ENCODE results near the gene AFTPH. TPM values are rescaled to one million over a fixed set of nuclear protein-coding genes. Genes with fewer than 3 reads are reported as not detected.

AFTPH gene
- total RNA-seq, 4 donors from 2014 or later: 23.0 to 35.5 (median 27.7) TPM

DNA sequence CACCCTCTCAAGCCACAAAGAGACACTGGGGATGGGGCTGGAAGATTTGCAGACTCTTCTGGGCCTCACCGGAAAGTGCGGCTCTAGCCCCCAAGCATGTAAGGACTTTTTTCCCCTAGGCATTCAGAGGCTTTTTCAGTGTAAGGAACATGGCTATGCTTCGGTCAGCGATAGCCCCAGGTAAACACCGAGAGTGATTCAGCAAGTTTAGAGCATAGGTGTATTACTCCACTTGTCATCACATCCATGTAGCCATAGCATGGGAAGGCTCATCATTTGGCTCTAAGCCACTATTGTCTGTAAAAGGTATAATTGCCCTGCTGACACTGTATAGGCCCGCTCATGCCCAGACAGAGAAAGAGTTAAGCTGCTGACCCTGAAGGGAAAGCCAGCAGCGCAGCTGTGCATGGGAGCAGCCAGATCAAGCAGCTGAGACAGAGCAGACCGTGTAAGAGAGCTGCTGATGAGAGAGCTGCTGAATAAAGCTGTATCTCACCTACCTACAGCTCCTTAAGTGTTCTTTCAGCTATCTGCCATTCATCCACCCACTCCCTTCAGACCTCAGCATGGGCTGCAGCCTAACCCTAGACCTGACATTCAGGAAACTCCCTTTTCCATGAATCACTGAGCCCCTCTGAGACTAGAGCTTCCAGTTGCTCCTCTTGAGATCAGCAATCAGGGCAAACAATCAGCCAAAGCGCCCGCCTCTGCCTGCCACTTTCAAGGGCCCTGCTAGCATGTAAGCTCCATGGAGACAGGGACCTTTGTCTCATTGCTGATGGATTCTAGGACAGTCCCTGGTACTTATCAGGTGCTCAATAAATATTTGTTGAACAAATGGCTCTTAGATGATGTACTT is 44.6 kb upstream of the AFTPH start:
- DNase-seq (ENCODE audit: low spot score) (no peak), ATAC-seq (ENCODE audit: low FRiP score) (no peak)
- TF ChIP-seq, protein P1, sequence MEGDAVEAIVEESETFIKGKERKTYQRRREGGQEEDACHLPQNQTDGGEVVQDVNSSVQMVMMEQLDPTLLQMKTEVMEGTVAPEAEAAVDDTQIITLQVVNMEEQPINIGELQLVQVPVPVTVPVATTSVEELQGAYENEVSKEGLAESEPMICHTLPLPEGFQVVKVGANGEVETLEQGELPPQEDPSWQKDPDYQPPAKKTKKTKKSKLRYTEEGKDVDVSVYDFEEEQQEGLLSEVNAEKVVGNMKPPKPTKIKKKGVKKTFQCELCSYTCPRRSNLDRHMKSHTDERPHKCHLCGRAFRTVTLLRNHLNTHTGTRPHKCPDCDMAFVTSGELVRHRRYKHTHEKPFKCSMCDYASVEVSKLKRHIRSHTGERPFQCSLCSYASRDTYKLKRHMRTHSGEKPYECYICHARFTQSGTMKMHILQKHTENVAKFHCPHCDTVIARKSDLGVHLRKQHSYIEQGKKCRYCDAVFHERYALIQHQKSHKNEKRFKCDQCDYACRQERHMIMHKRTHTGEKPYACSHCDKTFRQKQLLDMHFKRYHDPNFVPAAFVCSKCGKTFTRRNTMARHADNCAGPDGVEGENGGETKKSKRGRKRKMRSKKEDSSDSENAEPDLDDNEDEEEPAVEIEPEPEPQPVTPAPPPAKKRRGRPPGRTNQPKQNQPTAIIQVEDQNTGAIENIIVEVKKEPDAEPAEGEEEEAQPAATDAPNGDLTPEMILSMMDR (IDR thresholded peaks at IDR 0.05): no peak

DNA sequence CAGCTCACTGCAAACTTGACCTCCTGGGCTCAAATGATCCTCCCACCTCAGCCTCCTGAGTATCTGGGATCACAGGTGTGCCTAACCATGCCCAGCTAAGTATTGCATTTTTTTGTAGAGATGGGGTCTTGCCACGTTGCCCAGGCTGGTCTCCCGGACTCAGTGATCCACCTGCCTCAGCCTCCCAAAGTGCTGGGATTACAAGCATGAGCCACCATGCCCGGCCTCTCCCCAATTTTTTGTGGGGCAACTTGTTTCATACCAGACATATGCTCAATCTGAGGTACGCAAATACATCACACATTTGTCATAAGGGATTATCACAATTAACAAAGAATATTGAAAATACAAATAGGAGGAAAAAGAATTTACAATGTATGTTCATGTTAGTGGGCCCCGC is 42.5 kb upstream of the AFTPH start:
- TF ChIP-seq, protein P1 (IDR thresholded peaks at IDR 0.05): no peak
- ATAC-seq (ENCODE audit: low FRiP score) (no peak), DNase-seq (ENCODE audit: low spot score) (no peak)

DNA sequence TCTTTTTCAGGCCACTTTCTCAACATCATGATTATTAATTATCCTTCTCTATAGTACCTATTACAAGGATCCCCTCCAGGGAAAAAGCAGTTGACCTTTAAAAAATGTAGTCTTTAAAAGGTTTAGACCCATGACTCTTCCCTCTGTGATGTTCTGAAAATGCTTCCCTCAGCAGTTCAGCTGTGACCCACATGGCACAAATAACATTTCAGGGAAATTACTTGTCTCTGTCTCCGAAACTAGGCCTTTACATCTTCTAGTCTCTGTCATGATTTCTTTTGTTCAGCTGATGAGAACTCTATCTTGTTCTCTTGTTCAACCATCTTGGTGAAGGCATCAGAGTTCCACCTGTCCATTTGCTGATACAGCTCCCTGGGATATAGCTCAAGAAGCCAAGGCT is 41.9 kb upstream of the AFTPH start:
- TF ChIP-seq, protein P1 (IDR thresholded peaks at IDR 0.05): no peak
- DNase-seq (ENCODE audit: low spot score) (no peak), ATAC-seq (ENCODE audit: low FRiP score) (no peak)

DNA sequence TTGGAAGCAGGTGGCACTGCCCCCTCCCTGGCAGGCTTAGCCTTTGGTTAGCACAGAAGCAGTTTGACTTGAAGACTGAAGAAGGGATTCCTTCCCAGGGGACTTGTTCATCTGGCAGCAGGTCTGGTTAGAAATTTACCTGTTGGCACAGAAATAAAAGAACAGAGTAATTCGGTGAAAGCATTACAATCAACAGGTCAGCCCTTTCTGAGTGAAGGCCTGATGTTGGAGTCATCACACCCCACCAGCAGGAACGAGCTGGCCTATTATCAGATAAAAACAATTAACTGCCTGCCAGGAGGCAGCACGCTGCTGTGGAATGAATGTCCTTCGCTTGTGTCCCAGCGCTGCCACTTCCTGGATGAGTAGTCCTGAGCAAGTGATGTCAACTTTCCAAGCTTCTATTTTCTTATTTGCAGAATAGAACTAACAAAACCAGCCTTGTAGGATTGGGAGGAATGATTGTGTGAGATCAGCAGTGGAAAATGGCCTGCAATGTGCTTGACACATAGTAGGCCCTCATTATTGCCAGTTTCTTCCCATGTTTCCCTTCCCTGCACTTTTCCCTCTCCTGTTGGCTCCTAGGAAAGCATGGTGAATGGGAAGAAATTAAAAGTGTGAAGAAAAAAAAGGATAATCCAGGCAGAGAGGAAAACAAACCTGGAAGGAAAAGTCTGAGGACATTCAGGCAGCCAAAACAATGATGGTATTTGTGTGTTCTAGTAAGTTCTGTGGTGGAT is 41.2 kb upstream of the AFTPH start:
- no peak for ATAC-seq (ENCODE audit: low FRiP score)
- no peak for DNase-seq (ENCODE audit: low spot score)
- TF ChIP-seq, protein P1 (IDR thresholded peaks at IDR 0.05): no peak

DNA sequence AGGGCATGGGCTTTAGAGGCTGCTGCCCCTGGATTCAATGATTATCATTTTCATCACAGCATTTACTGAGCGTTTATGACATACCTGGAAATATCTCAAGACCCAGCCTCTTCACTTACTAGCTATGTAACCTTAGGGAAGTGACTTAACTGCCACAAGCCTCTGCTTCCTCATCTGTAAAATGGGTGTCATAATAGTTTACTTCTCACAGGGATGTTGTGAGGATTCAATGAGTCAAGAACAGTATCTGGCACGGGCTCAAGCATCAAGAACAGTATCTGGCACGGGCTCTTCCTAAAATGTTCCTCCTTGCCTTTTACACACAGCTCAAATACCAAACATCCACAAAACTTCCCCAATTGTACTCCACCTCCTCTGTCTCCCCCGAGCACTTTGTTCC is 38.8 kb upstream of the AFTPH start:
- ATAC-seq (ENCODE audit: low FRiP score): no peak
- TF ChIP-seq, protein P1 (IDR thresholded peaks at IDR 0.05): no peak
- no peak for DNase-seq (ENCODE audit: low spot score)

DNA sequence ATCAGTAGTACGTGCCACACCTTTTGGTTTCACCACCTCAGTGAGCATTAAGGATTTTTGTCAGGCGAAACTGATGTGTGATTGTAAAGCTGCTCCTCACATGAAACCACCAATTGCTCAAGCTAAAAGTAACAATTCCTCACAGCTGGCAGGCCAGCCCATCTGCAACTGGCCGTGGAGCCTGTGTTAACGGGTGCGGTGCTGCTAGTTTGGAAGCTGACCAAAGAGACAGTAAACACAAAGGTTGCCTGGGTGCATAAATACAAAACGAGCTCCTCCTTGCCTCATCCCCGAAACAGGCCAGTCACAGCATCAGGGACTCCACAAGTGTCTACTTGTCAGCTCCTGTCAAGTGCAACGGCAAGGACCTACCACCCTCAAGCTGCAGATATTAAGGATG is 38.2 kb upstream of the AFTPH start:
- TF ChIP-seq, protein P1 (IDR thresholded peaks at IDR 0.05): no peak
- ATAC-seq (ENCODE audit: low FRiP score) (no peak), DNase-seq (ENCODE audit: low spot score) (no peak)

All from omental fat pad (tissue), 4 donors.